ENCODE data around the gene SMURF2. TPM values are rescaled to one million over a fixed set of nuclear protein-coding genes. Genes with fewer than 3 reads are reported as not detected.

SMURF2 gene
- total RNA-seq, 1 experiment from 2014 or later: 24.7 TPM

DNA sequence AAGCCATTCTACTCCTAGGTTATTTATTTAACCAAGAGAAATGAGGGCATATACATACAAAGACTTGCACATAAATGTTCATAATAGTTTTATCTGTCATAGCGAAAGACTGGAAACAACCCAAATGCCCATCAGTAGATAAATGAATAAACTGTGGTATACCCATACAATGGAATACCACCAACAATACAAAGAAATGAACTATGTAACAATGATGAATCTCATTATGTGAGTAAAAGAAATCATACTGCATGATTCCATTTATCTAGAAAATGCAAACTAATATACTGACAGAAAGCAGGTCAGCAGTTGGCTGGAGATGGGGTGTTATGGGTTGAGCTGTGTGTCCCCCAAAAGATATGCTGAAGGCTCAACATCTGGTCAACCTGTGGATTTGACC lies 98.0 kb downstream of the SMURF2 start:
- no peak overlapping the region for H3K27ac ChIP-seq (ENCODE audit: low read depth, low read length, poor library complexity, severe bottlenecking)
- H3K4me3 ChIP-seq (ENCODE audit: low read depth, low read length, poor library complexity, severe bottlenecking): no peak overlapping the region
- H3K27me3 ChIP-seq (replicated peaks; ENCODE audit: insufficient read depth, low read depth, low read length, poor library complexity): no peaks in the 10 kb centered on the region
- TF ChIP-seq, protein P1, sequence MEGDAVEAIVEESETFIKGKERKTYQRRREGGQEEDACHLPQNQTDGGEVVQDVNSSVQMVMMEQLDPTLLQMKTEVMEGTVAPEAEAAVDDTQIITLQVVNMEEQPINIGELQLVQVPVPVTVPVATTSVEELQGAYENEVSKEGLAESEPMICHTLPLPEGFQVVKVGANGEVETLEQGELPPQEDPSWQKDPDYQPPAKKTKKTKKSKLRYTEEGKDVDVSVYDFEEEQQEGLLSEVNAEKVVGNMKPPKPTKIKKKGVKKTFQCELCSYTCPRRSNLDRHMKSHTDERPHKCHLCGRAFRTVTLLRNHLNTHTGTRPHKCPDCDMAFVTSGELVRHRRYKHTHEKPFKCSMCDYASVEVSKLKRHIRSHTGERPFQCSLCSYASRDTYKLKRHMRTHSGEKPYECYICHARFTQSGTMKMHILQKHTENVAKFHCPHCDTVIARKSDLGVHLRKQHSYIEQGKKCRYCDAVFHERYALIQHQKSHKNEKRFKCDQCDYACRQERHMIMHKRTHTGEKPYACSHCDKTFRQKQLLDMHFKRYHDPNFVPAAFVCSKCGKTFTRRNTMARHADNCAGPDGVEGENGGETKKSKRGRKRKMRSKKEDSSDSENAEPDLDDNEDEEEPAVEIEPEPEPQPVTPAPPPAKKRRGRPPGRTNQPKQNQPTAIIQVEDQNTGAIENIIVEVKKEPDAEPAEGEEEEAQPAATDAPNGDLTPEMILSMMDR (conservative IDR thresholded peaks at IDR 0.05; ENCODE audit: low read depth, low read length): no peak
- TF ChIP-seq EZH2 (IDR thresholded peaks at IDR 0.05; ENCODE audit: borderline replicate concordance, low read depth, low read length, poor library complexity, severe bottlenecking): no peak
- no peaks in the 10 kb centered on the region for H3K9me3 ChIP-seq (ENCODE audit: low read depth, low read length, poor library complexity, severe bottlenecking)
- ChIA-PET CTCF (no interaction called here), POLR2A (ENCODE audit: low non-redundant PET) (no interaction called here)
- DNase-seq (ENCODE audit: low spot score): no peak
- no peaks in the 10 kb centered on the region for H3K4me1 ChIP-seq (ENCODE audit: insufficient read depth, low read length, poor library complexity, severe bottlenecking)
- BruUV-seq (replicated peaks): no TSS peak
- peaks cover 17% of the 10 kb centered on the region for H3K36me3 ChIP-seq (ENCODE audit: insufficient read depth, low read length, poor library complexity, severe bottlenecking)
- intact Hi-C loops (cut with micrococcal nuclease; ENCODE audit: unreplicated experiment): no loop called here

DNA sequence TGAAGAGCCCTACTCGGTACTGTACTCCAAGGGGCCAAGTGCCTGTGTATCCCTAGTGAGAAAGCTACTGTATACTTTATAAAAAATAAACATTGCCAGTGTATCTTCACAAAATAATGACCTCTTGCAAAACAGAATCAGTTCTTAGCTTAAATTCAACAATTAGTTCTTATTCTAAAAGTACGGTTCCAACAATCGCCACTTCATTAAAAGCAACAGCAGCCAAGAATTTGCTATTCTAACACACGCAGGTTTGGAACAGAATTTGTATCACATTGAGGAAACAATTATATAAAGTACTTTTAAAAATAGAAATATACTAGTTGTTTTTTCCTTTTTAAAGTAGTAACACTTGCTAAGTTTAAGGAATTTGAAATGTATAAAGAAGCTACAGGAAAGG lies 106.8 kb downstream of the SMURF2 start:
- no peak overlapping the region for H3K4me3 ChIP-seq (ENCODE audit: low read depth, low read length, poor library complexity, severe bottlenecking)
- H3K27ac ChIP-seq (ENCODE audit: low read depth, low read length, poor library complexity, severe bottlenecking): no peak overlapping the region
- TF ChIP-seq EZH2 (IDR thresholded peaks at IDR 0.05; ENCODE audit: borderline replicate concordance, low read depth, low read length, poor library complexity, severe bottlenecking): no peak
- TF ChIP-seq, protein P1 (conservative IDR thresholded peaks at IDR 0.05; ENCODE audit: low read depth, low read length): no peak
- no TSS peak for BruUV-seq (replicated peaks)
- no peak for DNase-seq (ENCODE audit: low spot score)
- H3K9me3 ChIP-seq (ENCODE audit: low read depth, low read length, poor library complexity, severe bottlenecking): no peaks in the 10 kb centered on the region
- no peaks in the 10 kb centered on the region for H3K4me1 ChIP-seq (ENCODE audit: insufficient read depth, low read length, poor library complexity, severe bottlenecking)
- intact Hi-C loops (cut with micrococcal nuclease; ENCODE audit: unreplicated experiment): no loop called here
- ChIA-PET CTCF (no interaction called here), POLR2A (ENCODE audit: low non-redundant PET) (no interaction called here)
- H3K36me3 ChIP-seq (ENCODE audit: insufficient read depth, low read length, poor library complexity, severe bottlenecking): peaks cover 9% of the 10 kb centered on the region
- H3K27me3 ChIP-seq (replicated peaks; ENCODE audit: insufficient read depth, low read depth, low read length, poor library complexity): no peaks in the 10 kb centered on the region

DNA sequence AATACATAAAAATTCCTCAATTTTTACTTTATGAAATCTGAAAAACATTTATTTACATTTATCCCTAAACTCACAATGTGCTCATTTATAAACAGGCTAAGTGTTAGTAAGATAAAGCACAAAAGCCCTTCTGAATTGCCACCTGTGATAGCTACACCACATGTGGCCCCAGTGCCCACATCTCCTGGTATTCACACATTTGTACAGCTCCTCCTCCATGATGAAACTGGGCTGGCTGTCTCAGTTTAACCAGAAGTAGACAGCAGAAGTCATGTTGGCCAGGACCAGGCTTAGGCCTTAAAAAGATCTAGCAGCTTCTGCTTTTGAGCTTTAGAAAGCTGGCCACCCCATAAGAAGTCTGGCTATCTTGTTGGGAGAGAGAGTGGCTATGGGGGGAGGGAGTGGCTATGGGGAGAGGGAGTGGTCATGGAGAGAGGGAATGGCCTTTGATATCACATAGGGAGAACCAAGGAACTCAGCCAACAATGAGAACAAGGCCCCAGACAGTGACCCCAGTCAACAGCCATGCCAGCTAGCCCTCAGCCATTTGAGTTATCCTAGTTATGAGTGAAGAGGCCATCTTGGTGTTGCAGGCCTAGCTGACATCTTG lies 108.0 kb downstream of the SMURF2 start:
- ChIA-PET CTCF (no interaction called here), POLR2A (ENCODE audit: low non-redundant PET) (no interaction called here)
- Histone ChIP-seq H3K36me3 (ENCODE audit: insufficient read depth, low read length, poor library complexity, severe bottlenecking) (peaks cover 15% of the 10 kb centered on the region), H3K4me1 (ENCODE audit: insufficient read depth, low read length, poor library complexity, severe bottlenecking) (no peaks in the 10 kb centered on the region), H3K27ac (ENCODE audit: low read depth, low read length, poor library complexity, severe bottlenecking) (no peak overlapping the region), H3K9me3 (ENCODE audit: low read depth, low read length, poor library complexity, severe bottlenecking) (no peaks in the 10 kb centered on the region), H3K4me3 (ENCODE audit: low read depth, low read length, poor library complexity, severe bottlenecking) (no peak overlapping the region), H3K27me3 (replicated peaks; ENCODE audit: insufficient read depth, low read depth, low read length, poor library complexity) (no peaks in the 10 kb centered on the region)
- DNase-seq (ENCODE audit: low spot score): no peak
- BruUV-seq (replicated peaks): no TSS peak
- TF ChIP-seq EZH2 (IDR thresholded peaks at IDR 0.05; ENCODE audit: borderline replicate concordance, low read depth, low read length, poor library complexity, severe bottlenecking): no peak
- TF ChIP-seq, protein P1 (conservative IDR thresholded peaks at IDR 0.05; ENCODE audit: low read depth, low read length): no peak
- intact Hi-C loops (cut with micrococcal nuclease; ENCODE audit: unreplicated experiment): no loop called here

Measured in A673 (cell line).